IPS-11a (cell line): ENCODE results near the gene BMERB1.
"Not testable (repeated sequence)": the region's sequence is repeated elsewhere in the genome, so short reads cannot be mapped to it uniquely, and the experiment has no call there.

Source experiments
- H3K4me3 ChIP-seq: one replicate; pipeline ENCODE4 v1.5.1; 2013; ENCODE audit warnings: low read depth, low read length, control low read depth

Gene BMERB1

DNA sequence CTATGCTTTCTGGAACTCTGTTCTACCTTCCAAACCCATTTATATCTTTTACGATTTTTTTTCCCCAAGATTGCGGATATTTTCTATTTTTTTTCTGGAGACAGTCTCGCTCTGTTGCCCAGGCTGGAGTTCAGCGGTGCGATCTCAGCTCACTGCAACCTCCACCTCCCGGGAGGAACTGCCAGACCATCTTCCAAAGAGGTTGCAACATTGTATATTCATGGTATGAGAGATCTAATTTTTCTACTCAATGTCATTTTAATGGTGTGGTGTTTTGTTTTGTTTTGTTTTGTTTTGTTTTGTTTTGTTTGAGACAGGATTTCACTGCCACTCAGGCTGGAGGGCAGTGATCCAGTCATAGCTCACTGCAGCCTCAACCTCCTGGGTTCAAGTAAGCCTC is 8.5 kb upstream of the BMERB1 start:
- H3K4me3 ChIP-seq: no peak overlapping the region

DNA sequence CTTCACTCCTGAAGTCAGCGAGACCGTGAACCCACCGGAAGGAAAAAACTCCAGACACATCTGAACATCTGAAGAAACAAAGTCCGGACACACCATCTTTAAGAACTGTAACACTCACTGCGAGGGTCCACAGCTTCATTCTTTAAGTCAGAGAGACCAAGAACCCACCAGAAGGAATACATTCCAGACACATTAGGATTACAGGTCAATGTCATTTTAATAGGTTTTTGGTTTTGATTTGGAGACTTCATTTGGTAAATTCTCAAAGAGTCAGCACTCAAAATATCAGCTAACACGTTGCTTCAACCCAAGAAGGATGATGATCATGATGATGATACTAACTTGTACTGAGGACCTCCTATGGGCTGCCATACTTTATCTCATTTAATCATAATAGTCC is 7.6 kb upstream of the BMERB1 start:
- H3K4me3 ChIP-seq: no peak overlapping the region

DNA sequence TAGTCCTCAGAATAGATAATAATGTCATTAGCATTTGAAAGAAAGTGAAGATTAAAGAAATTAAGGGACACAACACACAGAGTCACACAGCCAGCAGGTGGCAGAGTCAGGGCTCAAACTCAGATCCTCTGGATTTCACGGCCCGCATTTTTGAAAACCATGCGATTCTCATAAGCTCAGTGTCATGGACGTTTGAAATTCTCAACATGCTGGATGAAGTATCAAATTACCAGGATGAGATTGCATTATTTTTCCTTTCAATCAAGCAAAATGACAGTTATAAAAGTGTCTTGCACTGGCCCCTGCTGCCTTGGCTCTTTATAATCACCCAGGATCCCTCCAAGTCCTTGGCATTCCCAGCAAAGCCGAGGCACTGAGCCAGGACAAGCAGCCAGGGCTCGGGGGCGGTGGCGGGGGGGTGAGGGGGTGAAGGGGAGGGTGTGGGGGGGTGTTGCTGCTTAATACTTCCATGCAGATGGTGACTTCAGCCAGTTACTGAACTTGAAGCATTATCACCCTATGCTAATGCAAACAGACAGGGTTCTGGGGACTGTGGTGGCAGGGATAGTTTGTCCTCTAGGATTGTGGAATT is 6.6 kb upstream of the BMERB1 start:
- H3K4me3 ChIP-seq: no peak overlapping the region

DNA sequence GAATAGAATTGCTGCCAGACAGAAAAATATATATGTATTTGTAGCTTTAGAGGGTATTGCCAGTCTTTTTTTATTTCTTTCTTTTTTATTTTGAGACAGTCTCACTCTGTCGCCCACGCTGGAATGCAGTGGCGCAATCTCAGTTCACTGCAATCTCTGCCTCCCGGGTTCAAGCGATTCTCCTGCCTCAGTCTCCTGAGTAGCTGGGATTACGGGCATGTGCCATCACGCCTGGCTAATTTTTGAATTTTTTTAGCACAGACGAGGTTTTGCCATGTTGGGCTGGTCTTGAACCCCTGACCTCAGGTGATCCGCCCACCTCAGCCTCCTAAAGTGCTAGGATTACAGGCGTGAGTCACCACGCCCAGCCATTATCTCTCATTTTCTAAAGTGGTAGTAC is 3.5 kb upstream of the BMERB1 start:
- not testable (repeated sequence) for H3K4me3 ChIP-seq

- peak overlapping the region; percentile 77 for H3K4me3 ChIP-seq
These were observed 336 bp upstream of the BMERB1 start for GRCh38 chr16:15434079-15434424.

DNA sequence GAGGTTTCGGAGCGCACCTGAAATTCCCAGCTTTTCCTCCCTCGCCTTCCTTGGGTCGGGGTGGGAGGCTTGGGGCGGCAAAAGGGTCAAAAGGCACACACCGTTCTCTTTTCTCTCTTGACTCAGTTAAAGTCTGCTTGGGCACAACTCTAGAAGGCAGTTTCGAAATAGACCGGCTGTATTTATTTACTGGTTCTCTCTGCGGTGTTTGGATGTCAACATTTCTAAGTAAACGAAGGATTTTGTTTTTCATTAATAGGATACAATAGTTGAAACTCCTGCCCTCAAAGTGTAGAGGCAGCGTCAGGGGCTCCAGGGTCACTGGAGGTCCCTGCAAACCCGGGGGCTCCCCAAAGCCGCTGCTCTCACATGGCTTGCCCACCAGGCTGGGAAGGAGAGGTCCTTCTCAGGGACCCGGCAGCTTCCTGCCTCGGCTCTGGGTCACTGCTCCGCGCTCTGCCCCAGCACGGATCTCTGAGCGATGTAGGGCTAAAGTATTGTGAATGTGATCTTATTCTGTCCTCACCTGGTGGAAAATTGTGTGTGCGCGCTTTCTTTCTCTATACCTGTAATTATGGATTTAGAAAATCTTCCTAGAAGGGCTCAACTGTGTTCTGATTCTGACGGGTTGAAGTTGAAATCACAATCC is 952 bp downstream of the BMERB1 start:
- H3K4me3 ChIP-seq: peak overlapping the region; percentile 77

DNA sequence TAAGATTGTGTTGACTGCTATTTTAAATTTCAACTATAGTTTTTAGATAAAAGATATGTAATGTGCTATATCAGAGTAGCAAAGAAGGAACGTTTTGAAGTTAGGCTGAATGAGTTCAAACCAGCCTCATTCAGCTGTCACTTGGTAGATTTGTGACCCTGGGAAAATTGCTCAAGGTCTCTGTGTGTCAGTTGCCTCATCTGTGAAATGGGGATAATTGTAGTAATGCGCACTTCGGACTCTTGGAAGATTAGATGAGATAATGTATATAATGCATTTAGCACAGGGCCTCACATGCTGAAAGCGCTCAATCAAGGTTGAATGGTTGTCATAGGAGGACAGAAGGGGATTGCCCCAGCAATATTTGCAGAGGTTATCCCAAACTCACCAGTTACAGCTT is 4.7 kb downstream of the BMERB1 start:
- H3K4me3 ChIP-seq: no peak overlapping the region

DNA sequence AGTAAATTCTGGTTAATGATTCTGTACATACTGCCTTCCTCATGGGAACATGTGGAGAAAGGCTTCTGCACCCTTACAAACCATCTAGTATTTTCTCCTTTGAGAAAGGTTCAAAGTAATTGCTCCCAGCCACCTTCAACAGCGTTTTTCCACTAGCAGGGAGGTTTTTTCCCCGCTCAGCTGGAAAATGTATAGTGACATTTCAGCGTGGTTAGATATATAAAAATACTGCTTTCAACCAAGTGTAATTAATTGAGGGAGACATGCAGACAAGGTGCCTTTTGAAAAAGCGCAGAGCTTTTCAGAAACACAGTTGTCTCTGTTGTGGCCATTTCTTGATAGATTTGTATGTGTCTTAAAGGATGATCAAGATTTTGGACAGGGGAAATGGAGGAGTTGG is 5.1 kb downstream of the BMERB1 start:
- no peak overlapping the region for H3K4me3 ChIP-seq

- no peak overlapping the region for H3K4me3 ChIP-seq
These were observed 6.5 kb downstream of the BMERB1 start for GRCh38 chr16:15440852-15441251.

GRCh38 chr16:15442140-15442539 is 7.8 kb downstream of the BMERB1 start:
- H3K4me3 ChIP-seq: not testable (repeated sequence)

DNA sequence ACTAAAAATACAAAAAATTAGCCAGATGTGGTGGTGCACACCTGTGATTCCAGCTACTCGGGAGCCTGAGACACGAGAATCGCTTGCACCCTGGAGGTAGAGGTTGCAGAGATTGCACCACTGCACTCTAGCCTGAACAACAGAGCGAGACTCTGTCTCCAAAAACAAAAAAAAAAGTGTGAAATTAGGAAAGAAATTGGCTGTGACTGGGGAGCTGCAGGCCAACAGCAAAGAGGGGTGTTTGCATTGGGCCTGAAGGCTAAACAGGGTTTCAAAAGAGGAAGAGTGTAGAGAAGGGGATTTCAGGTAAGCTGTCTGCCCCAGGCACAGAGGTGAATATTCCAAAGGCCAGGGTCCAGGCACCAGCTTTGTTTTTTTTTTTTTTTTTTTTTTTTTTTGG is 9.4 kb downstream of the BMERB1 start:
- no peak overlapping the region for H3K4me3 ChIP-seq

GRCh38 chr16:15444264-15444663 is 9.9 kb downstream of the BMERB1 start:
- H3K4me3 ChIP-seq: no peak overlapping the region

GRCh38 chr16:15445450-15445849 is 11.1 kb downstream of the BMERB1 start:
- no peak overlapping the region for H3K4me3 ChIP-seq

- H3K4me3 ChIP-seq: no peak overlapping the region
These were observed 12.5 kb downstream of the BMERB1 start for GRCh38 chr16:15446901-15447300.

DNA sequence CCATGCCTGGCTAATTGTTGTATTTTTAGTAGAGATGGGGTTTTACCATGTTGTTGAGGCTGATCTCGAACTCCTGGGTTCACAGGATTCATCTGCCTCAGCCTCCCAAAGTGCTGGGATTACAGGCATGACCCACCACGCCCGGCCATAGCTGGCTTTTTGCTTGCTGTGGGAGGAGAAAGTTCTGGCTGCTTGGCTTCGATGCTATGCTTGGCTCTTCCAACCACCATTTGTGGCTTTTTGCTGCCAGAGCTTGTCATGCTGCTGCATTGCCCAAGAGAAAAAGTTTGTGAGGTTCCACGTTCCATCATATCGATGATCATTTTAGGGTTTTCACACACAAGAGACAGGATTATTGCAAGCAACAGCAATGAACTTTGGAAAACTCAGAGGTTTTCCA is 16.2 kb downstream of the BMERB1 start:
- H3K4me3 ChIP-seq: no peak overlapping the region

GRCh38 chr16:15451098-15451731 is 16.8 kb downstream of the BMERB1 start:
- no peak overlapping the region for H3K4me3 ChIP-seq

GRCh38 chr16:15452246-15452855 is 18.0 kb downstream of the BMERB1 start:
- H3K4me3 ChIP-seq: no peak overlapping the region

DNA sequence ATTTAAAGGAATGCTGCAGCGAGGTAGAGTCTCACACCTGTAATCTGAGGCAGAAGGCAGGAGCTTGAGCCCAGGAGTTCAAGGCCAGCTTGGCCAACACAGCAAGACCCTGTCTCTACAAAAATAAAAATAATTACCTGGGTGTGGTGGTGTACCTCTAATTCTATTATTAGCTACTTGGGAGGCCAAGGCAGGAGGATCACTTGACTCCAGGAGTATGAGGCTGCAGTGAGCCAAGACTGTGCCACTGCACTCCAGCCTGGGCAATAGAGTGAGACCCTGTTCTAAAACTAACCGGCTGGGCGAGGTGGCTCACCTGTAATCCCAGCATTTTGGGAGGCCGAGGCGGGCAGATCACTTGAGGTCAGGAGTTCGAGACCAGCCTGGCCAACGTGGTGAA is 18.9 kb downstream of the BMERB1 start:
- H3K4me3 ChIP-seq: not testable (repeated sequence)

DNA sequence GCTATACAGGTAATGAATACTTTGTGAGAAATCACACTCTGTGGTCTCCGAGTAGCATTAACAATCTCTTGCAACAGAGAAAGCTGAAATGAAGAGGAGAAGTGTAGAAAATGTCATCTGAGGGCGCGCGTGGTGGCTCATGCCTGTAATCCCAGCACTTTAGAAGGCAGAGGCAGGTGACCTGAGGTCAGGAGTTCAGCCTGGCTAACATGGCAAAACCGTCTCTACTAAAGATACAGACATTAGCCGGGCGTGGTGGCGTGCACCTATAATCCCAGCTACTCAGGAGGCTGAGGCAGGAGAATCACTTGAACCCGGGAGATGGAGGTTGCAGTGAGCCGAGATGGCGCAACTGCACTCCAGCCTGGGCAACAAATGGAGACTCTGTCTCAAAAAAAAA is 20.5 kb downstream of the BMERB1 start:
- not testable (repeated sequence) for H3K4me3 ChIP-seq

- no peak overlapping the region for H3K4me3 ChIP-seq
These were observed 23.0 kb downstream of the BMERB1 start for GRCh38 chr16:15457400-15457799.

DNA sequence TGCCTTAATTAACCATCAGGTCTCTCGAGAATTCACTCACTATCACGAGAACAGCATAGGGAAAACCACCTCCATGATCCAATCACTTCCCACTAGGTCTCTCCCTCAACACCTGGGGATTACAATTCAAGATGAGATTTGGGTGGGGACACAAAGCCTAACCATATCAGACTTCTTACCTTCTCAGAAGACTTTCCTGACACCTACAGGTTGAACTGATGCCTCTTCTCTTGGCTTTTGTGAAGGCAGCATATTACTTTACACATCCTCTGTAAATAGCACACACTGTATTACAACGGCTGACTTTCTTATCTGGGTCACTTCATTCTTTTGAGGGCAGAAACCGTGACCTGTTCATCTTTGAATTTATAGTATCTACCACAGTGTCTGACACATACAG is 23.6 kb downstream of the BMERB1 start:
- no peak overlapping the region for H3K4me3 ChIP-seq

- no peak overlapping the region for H3K4me3 ChIP-seq
These were observed 25.4 kb downstream of the BMERB1 start for GRCh38 chr16:15459791-15460190.
